Measurements from ENCODE around the gene TTC33. TPM values are rescaled to one million over a fixed set of nuclear protein-coding genes. Genes with fewer than 3 reads are reported as not detected.

Gene TTC33
- total and polyA plus RNA-seq, 2 donors (not counting 1 experiment from before 2014, with no cell fraction given) = 2.1 to 15.8 TPM

DNA sequence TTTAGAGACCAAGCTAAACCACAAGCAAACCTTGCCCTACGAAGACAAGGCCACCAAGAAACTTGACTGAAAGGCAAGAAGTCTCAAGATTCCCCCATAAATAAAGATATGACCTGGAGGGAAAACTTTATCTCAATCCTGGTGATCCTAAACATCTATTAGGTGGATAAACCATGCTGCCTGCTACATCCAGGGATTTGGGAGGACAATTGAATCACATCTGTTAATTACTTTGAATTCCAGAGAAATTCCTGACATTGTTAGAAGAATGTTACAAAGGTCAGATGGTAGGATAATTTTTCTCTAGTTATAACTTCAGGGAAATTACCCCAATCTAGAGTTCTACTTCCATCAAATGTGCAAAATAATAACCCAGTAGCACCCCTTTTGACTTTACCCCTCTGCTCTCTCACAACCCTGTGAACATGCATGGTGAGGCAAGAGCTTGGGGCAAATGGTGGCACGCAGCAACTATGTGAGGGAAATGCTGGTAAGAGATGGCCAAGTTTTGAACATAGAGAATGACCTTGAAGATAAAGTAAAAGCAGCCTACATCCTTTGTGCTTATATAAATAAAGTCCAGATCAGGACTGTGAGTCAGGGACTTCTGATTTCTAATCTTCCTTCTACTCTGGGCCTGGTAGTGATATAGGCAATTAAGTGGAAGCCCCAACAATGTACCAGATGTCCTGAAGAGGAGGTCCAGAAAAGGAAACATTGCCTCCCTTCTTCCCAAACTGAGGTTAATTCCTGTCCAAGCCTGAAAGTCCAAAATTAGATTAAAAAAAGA is 133.1 kb downstream of the TTC33 start:
- H3K4me1 Mint-ChIP-seq = peaks cover 7% of the 10 kb centered on the region
- H3K4me3 ChIP-seq (ENCODE audit: control extremely low read depth in 1 of 5, extremely low read depth in 1 of 5, insufficient read depth in 1 of 5, low read depth in 2 of 5, low read length in 4 of 5) = no peak overlapping the region
- no peak overlapping the region for H3K27ac Mint-ChIP-seq
- H3K36me3 ChIP-seq (replicated peaks in 1 of 2; ENCODE audit: control extremely low read depth in 1 of 2, control insufficient read depth in 1 of 2, extremely low read depth in 1 of 2, insufficient read depth in 2 of 2, low read length in 1 of 2) = no peaks in the 10 kb centered on the region
- DNase-seq (no peak), ATAC-seq (ENCODE audit: low read depth) (no peak)
- WGBS (ENCODE audit: insufficient coverage) = no CpG with 5 or more reads among the region's 2 CpGs
- no peaks in the 10 kb centered on the region for H3K79me2 ChIP-seq (ENCODE audit: control insufficient read depth, insufficient read depth, low read length)
- H3K27ac ChIP-seq (ENCODE audit: low read length in 2 of 2) = no peak overlapping the region
- H3K9me3 Mint-ChIP-seq (ENCODE audit: insufficient read depth) = no peaks in the 10 kb centered on the region
- intact Hi-C loops (cut with micrococcal nuclease) = loop anchor here (5.0 kb wide), 1 partner anchor 35 kb away; no protein-coding TSS in a partner anchor
- POLR2A ChIA-PET = no interaction called here
- H3K27me3 ChIP-seq (replicated peaks in 1 of 4; ENCODE audit: control extremely low read depth in 1 of 4, control insufficient read depth in 3 of 4, insufficient read depth in 4 of 4, low read length in 3 of 4) = no peaks in the 10 kb centered on the region
- CTCF ChIA-PET = interaction anchor here (1.2 kb wide), 1 partner anchor 8 kb away, joined by 3 read pairs; no protein-coding TSS in a partner anchor
- H3K4me2 ChIP-seq (replicated peaks; ENCODE audit: low read depth, low read length, poor library complexity, severe bottlenecking) = no peak overlapping the region
- no peaks in the 10 kb centered on the region for H3K27me3 Mint-ChIP-seq
- H3K9me3 ChIP-seq (ENCODE audit: control extremely low read depth in 1 of 3, control insufficient read depth in 2 of 3, insufficient read depth in 1 of 3, low read length in 2 of 3) = no peaks in the 10 kb centered on the region
- no peak overlapping the region for H2AFZ ChIP-seq (ENCODE audit: insufficient read depth, low read depth, low read length, poor library complexity, severe bottlenecking)
- no peaks in the 10 kb centered on the region for H4K20me1 ChIP-seq (ENCODE audit: control insufficient read depth, insufficient read depth, low read length, poor library complexity, severe bottlenecking)
- H3K4me1 ChIP-seq (ENCODE audit: control insufficient read depth in 2 of 2, insufficient read depth in 2 of 2, low read length in 2 of 2) = no peaks in the 10 kb centered on the region
- no peak overlapping the region for H3K9ac ChIP-seq (ENCODE audit: low read length)
- H3K4me3 Mint-ChIP-seq = no peak overlapping the region
- TF ChIP-seq, protein P1, sequence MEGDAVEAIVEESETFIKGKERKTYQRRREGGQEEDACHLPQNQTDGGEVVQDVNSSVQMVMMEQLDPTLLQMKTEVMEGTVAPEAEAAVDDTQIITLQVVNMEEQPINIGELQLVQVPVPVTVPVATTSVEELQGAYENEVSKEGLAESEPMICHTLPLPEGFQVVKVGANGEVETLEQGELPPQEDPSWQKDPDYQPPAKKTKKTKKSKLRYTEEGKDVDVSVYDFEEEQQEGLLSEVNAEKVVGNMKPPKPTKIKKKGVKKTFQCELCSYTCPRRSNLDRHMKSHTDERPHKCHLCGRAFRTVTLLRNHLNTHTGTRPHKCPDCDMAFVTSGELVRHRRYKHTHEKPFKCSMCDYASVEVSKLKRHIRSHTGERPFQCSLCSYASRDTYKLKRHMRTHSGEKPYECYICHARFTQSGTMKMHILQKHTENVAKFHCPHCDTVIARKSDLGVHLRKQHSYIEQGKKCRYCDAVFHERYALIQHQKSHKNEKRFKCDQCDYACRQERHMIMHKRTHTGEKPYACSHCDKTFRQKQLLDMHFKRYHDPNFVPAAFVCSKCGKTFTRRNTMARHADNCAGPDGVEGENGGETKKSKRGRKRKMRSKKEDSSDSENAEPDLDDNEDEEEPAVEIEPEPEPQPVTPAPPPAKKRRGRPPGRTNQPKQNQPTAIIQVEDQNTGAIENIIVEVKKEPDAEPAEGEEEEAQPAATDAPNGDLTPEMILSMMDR (IDR thresholded peaks at IDR 0.05) = no peak
- TF ChIP-seq EZH2 (IDR thresholded peaks at IDR 0.05; ENCODE audit: borderline replicate concordance, insufficient read depth, low read depth, low read length, poor library complexity, severe bottlenecking) = no peak

DNA sequence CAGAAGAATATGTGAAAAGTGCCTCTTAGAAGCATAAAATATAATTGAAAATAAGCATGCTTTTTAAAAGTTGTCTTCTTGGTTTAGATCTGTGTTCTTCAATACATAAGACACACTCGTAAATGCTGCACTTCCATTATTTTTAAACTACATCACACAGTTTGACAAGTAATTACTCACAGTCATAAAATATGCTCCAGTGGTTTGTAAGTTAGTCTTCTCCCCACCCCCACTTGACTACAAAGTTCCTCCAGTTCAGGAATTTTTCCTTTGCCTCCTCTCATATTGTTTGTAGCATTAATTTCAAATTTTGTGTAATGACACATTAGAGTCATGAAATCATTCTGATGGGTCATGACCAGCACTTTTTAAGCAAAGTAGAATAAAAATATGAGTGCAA is 136.3 kb downstream of the TTC33 start:
- Histone ChIP-seq H3K4me2 (replicated peaks; ENCODE audit: low read depth, low read length, poor library complexity, severe bottlenecking) (no peak overlapping the region), H2AFZ (ENCODE audit: insufficient read depth, low read depth, low read length, poor library complexity, severe bottlenecking) (no peak overlapping the region), H3K79me2 (ENCODE audit: control insufficient read depth, insufficient read depth, low read length) (no peaks in the 10 kb centered on the region), H3K9ac (ENCODE audit: low read length) (no peak overlapping the region), H3K4me3 (ENCODE audit: control extremely low read depth in 1 of 5, extremely low read depth in 1 of 5, insufficient read depth in 1 of 5, low read depth in 2 of 5, low read length in 4 of 5) (no peak overlapping the region), H3K27ac (ENCODE audit: low read length in 2 of 2) (no peak overlapping the region), H3K4me1 (ENCODE audit: control insufficient read depth in 2 of 2, insufficient read depth in 2 of 2, low read length in 2 of 2) (peaks cover 10 to 13% of the 10 kb centered on the region in 2 donors), H4K20me1 (ENCODE audit: control insufficient read depth, insufficient read depth, low read length, poor library complexity, severe bottlenecking) (no peaks in the 10 kb centered on the region), H3K36me3 (replicated peaks in 1 of 2; ENCODE audit: control extremely low read depth in 1 of 2, control insufficient read depth in 1 of 2, extremely low read depth in 1 of 2, insufficient read depth in 2 of 2, low read length in 1 of 2) (no peaks in the 10 kb centered on the region), H3K27me3 (replicated peaks in 1 of 4; ENCODE audit: control extremely low read depth in 1 of 4, control insufficient read depth in 3 of 4, insufficient read depth in 4 of 4, low read length in 3 of 4) (no peaks in the 10 kb centered on the region), H3K9me3 (ENCODE audit: control extremely low read depth in 1 of 3, control insufficient read depth in 2 of 3, insufficient read depth in 1 of 3, low read length in 2 of 3) (no peaks in the 10 kb centered on the region)
- CTCF ChIA-PET = no interaction called here
- Mint-ChIP-seq H3K27me3 (no peaks in the 10 kb centered on the region), H3K9me3 (ENCODE audit: insufficient read depth) (no peaks in the 10 kb centered on the region), H3K4me3 (no peak overlapping the region), H3K27ac (no peak overlapping the region), H3K4me1 (peaks cover 19% of the 10 kb centered on the region)
- intact Hi-C loops (cut with micrococcal nuclease) = loop anchor here (5.0 kb wide), 1 partner anchor 37 kb away; no protein-coding TSS in a partner anchor
- no CpG with 5 or more reads among the region's 1 CpG for WGBS (ENCODE audit: insufficient coverage)
- POLR2A ChIA-PET = no interaction called here
- TF ChIP-seq EZH2 (IDR thresholded peaks at IDR 0.05; ENCODE audit: borderline replicate concordance, insufficient read depth, low read depth, low read length, poor library complexity, severe bottlenecking) = no peak
- TF ChIP-seq, protein P1 (IDR thresholded peaks at IDR 0.05) = no peak
- no peak for DNase-seq
- no peak for ATAC-seq (ENCODE audit: low read depth)
